Germinal center (tissue), 1 donor: ENCODE results near the gene KRT15.
"Not testable (repeated sequence)": the region's sequence is repeated elsewhere in the genome, so short reads cannot be mapped to it uniquely, and the experiment has no call there.

ENCODE experiments used
- DNase-seq: peaks from one replicate; pipeline ENCODE4 v3.0.0; 2012; ENCODE audit warnings: mixed read lengths, low spot score

The KRT15 gene

GRCh38 chr17:41542786-41543185 lies 24.1 kb upstream of the KRT15 start:
- DNase-seq, result not testable (repeated sequence)

DNA sequence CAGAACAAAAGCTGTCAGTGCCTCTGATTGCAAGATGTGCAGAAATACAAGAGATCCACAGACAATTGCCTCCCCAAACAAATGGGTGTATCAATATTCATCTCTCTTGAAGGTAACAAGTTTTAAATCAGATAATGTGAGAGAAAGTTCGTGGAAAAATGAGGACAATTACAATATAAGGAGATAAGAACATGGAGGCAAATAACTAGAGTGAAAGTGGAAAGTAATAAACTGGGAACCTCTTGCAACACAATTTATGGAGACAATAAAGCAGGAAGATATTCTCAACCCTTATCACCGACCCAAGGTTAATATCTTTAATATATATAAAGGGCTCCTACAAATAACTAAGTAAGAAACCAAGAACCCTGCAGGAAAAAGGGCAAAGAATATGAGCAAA lies 23.7 kb upstream of the KRT15 start:
- DNase-seq, result no peak

DNA sequence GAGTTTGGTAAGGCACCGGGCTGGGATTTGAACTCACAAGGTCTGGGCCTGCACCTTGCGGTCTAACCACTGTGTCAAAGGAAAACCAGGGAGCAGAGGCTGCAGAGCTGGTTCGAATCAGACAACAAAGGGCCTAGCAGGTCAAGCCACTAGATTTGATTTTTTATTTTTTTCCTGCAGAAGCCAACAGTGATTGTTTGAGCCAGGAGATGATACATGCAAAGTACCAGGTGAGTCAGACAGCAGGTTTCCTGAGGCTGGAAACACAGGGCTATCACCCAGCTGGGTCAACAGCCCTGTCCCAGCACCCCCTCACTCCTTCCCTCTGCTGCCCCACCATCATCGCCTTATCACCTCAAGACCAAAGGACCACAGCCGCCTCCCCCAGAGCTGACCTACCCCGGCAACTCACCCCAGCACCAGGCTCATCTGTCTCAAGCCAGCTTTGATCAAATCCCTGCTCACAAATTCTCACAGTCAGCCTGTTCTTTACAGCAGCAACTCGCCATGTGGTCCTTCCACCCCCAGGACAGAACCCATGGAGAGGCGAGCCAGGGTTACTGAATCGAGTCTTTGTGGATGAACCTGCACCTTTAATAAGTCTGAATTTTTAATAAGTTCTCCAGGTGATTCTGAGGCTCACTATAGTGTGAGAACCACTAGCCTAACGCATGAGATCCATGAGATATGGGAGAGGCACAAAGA lies 22.4 kb upstream of the KRT15 start:
- no peak for DNase-seq

DNA sequence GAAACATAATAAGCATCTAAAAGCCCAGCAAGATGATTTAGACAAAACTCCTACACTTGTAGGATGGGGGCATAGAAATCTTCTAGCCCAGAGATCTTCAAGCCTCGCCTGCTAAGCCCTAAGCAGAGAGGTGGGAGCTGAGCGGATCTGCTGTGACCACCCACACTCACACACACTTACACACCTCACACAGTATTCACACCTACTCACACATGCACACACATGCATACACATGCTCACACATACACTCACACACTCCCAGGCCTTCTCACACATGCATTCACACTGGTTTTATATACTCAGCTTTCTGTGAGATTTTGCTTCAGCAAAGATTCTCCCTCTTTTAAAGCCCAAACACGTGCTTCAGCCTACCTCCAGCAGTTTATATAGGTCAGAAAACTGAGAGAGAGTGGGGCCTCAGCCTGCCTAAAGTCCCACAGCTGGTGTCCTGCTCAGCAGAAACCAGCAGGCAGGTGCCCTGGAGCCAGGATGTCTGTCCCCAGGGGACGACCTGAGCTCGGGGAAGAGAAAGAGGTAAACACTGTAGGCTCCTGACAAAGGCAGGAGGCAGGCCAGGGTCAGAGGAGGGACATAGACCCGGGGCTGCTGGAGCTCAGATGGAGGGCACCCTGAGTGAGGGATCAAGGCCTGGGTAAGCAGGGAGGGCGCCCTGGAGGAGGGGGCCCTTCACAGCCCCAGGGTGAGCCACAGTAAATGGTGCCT lies 21.4 kb upstream of the KRT15 start:
- DNase-seq, result no peak

- no peak for DNase-seq
Observed at GRCh38 chr17:41539071-41539492, 20.4 kb upstream of the KRT15 start.

- DNase-seq, result no peak
Observed at GRCh38 chr17:41538565-41538991, 19.9 kb upstream of the KRT15 start.

GRCh38 chr17:41537990-41538389 lies 19.3 kb upstream of the KRT15 start:
- no peak for DNase-seq

GRCh38 chr17:41537614-41537954 lies 18.9 kb upstream of the KRT15 start:
- no peak for DNase-seq

- no peak for DNase-seq
Observed at GRCh38 chr17:41536741-41537613, 18.3 kb upstream of the KRT15 start.

GRCh38 chr17:41535764-41536481 lies 17.2 kb upstream of the KRT15 start:
- DNase-seq, result no peak

GRCh38 chr17:41534899-41535546 lies 16.3 kb upstream of the KRT15 start:
- no peak for DNase-seq

- DNase-seq, result no peak
Observed at GRCh38 chr17:41533613-41534012, 14.9 kb upstream of the KRT15 start.

- DNase-seq, result no peak
Observed at GRCh38 chr17:41532947-41533570, 14.4 kb upstream of the KRT15 start.

DNA sequence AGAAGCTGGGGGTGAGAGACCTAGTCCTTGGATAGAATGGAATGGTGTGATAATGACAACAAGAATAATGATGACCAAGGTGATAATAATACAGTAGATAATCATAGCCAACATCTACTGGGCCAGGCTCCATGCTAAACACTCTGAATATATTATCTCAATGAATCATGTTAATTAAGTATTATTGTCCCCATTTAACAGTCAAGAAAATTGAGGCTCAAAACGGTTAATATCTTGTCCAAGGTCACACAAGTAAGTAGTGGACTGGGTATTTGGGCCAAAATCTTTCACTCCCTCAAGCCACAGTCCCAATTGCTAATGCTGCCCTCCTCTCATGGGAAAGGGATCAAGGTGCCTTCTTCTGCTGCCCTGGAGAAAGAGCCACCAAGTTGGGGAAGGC lies 13.3 kb upstream of the KRT15 start:
- no peak for DNase-seq

DNA sequence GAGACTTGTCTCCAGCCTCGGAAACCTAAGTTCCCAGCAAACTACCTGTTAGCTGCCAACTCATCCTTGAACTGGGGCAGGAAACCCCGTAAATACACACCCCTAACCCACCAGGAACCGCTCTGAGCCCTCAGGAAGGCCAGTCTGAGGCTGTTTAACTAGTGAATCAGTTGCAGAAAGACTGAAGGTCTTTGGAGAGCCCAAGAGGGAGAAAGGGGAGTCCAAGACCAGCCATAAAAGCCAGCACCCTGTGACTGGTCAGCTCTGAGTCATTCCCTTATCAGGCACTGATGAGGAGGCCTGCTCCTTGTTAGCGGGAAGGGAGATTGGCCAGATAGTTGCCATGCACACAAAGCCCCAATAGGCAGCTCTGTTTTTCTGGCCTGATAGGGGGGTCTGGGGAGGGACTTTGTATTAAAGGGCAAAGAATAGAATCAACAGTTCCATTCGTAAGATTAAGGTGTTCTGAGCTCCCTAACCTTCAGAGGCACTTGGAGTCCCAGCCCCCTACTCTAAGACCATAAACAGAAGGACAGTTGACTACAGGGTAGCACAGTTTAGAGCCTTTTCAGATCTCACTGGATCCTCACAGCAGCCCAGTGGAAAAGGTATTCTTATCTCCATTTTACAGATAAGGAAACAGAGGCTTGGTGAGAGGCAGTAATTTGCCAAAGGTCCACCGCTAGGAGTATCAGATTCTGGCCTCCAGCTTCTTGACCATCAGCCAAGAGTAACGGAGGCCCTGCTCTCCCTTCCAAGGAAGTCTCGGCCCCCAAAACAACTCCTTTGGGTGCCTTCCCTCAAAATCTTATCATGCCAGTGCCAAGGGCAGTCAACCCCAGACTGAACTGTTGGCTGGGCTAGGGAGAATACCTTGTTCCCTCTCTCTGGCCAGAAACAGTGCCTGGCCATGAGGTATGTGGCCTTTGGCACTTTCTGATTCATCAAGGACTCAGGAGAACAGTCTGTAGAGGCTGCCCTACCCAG lies 11.7 kb upstream of the KRT15 start:
- DNase-seq, result no peak

DNA sequence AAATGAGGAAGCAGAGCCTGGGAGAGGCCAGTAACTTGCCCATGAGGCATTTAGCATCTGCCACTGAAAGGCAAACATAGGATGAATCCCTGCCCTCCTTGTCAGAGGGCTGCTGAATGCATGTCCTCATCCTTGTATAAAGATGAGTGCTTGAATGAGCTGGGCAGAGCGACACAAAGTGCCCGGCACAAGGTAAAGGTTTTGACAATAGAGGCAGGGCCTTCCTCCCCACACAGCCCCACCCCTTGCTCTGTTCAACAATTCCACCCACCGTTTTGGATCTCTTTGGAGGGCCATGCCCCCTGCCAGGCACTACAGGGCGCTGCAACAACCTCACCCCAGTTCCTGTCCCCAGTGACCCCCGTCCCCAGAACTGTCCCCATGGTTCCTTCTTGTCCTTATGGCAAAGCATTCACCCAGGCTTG lies 10.8 kb upstream of the KRT15 start:
- DNase-seq, result no peak

GRCh38 chr17:41528959-41529353 lies 10.3 kb upstream of the KRT15 start:
- no peak for DNase-seq

DNA sequence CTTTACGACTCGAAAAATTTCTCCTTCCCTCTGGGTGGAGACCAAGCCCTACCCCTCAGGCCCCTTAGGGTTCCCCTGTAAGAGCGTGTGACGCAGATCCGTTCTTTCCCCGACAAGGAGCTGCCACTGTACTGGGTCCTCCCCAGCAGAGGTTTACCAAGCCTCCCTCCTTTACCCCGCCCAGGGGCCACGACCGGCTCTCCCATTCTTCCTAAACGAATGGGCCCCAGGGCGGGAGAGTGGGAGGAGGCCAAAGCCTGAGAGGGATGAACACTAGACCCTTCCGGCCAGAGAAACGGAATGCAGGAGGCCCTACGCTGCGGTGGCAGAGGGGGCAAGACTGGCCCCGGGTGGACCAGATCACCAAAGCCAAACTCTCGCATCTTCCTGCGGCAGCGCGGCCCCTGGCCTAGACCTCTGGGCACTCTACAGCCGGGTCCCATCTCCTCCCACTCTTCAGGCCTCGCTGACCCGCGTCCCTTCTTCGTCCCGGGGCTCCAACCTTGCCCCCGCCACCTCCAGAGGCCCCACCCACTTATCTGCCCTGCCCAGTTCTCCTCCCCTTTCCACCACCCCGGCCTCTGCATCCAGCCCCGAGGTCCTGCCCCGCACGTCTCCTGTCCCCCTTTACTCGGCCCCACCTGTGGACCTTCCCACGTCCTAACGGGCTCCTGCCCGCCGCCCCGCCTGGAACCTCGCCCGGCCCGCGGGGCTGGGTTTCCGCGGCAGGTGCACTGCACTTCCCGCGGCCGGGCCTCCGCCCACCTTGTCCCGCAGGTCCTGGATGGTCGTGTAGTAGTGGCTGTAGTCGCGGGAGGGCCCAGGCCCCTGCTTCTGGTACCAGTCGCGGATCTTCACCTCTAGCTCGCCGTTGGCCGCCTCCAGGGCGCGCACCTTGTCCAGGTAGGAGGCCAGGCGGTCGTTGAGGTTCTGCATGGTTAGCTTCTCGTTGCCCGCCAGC lies 8.7 kb upstream of the KRT15 start:
- DNase-seq, result no peak

- DNase-seq, result no peak
Observed at GRCh38 chr17:41524261-41524660, 5.6 kb upstream of the KRT15 start.
